ENCODE measurements around the gene AJUBA. TPM values are rescaled to one million over a fixed set of nuclear protein-coding genes. Genes with fewer than 3 reads are reported as not detected.
"Not testable (repeated sequence)": the region's sequence is repeated elsewhere in the genome, so short reads cannot be mapped to it uniquely, and the experiment has no call there.

The AJUBA gene
- polyA plus RNA-seq (ENCODE audit: insufficient read length): 97.2 TPM
- long read RNA-seq, donor 1, full-length matches to known transcripts: 28 of 28 reads
- long read RNA-seq, donor 1, partial matches to known transcripts: 0 of 28 reads
- long read RNA-seq, donor 1, other reads (novel, unspliced or antisense): 0 of 28 reads
- long read RNA-seq, donor 2, full-length matches to known transcripts: 14 of 14 reads
- long read RNA-seq, donor 2, partial matches to known transcripts: 0 of 14 reads
- long read RNA-seq, donor 2, other reads (novel, unspliced or antisense): 0 of 14 reads
- long read RNA-seq, donor 3, full-length matches to known transcripts: 18 of 18 reads
- long read RNA-seq, donor 3, partial matches to known transcripts: 0 of 18 reads
- long read RNA-seq, donor 3, other reads (novel, unspliced or antisense): 0 of 18 reads
- long read RNA-seq, donor 4, partial matches to known transcripts: 0 of 1 reads
- long read RNA-seq, donor 4, other reads (novel, unspliced or antisense): 0 of 1 reads
- long read RNA-seq, donor 5, full-length matches to known transcripts: 7 of 7 reads
- long read RNA-seq, donor 5, partial matches to known transcripts: 0 of 7 reads
- long read RNA-seq, donor 5, other reads (novel, unspliced or antisense): 0 of 7 reads
- long read RNA-seq, donor 6, full-length matches to known transcripts: 25 of 25 reads
- long read RNA-seq, donor 6, partial matches to known transcripts: 0 of 25 reads
- long read RNA-seq, donor 6, other reads (novel, unspliced or antisense): 0 of 25 reads
- long read RNA-seq, donor 7, full-length matches to known transcripts: 25 of 25 reads
- long read RNA-seq, donor 7, partial matches to known transcripts: 0 of 25 reads
- long read RNA-seq, donor 7, other reads (novel, unspliced or antisense): 0 of 25 reads
- long read RNA-seq, donor 8, full-length matches to known transcripts: 9 of 9 reads
- long read RNA-seq, donor 8, partial matches to known transcripts: 0 of 9 reads
- long read RNA-seq, donor 8, other reads (novel, unspliced or antisense): 0 of 9 reads

GRCh38 chr14:22982477-22983245 is at the start of gene AJUBA:
AJUBA (minus strand) TSS chr14:22982551; CDS start chr14:22982266, 285 bp downstream.
- DNase-seq: peak; percentile 95

DNA sequence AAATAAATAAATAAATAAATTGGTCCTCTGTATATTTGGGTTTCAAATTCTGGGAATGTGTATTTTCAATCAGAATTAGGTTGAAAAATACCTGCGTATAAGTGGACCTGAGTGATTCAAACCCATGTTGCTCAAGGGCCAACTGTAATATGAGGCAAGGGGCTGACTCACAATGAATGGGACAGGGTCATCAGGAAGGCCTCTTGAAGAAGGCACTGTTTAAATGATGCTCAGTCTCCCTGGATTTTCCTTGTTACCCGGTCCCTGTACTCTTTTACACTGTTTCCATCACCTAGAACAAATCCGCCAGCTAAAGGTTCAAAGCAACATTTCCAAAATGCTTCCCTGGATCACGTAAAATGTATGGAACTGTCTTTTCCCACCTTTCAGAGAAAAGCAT is 48.6 kb upstream of the AJUBA start:
- no peak for DNase-seq

- no peak for DNase-seq
These were observed 46.4 kb upstream of the AJUBA start for GRCh38 chr14:23028799-23029198.

GRCh38 chr14:23025151-23025814 is 42.9 kb upstream of the AJUBA start:
- peak; percentile 78 for DNase-seq

DNA sequence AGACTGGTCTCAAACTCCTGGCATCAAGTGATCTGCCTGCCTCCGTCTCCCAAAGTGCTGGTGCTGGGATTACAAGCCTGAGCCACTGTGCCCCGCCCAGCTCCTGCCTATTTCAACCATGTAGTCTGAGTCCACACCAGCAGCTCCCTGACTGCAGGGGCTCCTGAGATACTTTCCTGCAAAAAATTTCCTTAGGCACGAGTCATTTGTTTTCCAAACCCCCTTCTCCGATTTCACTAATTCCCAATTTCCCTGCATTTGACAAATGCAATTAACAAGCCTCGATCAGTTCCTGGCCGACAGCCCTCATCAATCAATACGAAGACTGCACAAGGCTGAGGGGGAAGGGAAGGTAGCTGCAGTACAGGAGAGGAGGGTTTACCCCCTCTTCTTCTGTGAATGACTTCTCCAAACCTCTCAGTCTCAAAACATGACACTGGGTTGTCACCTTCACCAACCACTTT is 42.3 kb upstream of the AJUBA start:
- no peak for DNase-seq

DNA sequence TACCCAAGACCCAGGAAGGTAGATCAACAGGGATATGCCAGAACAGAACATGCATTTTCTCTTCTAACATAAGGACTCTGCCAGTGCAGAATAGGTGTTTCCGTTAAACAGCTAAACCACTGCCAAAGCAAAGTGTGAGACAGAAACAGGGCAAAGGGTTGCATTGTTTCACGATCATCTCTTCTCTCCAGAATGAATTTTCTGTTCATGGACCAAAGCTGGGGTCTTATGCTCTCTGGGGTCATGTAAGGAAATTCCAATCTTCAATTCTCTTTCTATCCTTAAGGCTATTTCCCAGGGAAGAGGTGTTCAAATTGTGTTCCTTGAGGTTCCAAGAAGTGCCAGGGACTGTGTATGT is 41.4 kb upstream of the AJUBA start:
- DNase-seq: no peak

DNA sequence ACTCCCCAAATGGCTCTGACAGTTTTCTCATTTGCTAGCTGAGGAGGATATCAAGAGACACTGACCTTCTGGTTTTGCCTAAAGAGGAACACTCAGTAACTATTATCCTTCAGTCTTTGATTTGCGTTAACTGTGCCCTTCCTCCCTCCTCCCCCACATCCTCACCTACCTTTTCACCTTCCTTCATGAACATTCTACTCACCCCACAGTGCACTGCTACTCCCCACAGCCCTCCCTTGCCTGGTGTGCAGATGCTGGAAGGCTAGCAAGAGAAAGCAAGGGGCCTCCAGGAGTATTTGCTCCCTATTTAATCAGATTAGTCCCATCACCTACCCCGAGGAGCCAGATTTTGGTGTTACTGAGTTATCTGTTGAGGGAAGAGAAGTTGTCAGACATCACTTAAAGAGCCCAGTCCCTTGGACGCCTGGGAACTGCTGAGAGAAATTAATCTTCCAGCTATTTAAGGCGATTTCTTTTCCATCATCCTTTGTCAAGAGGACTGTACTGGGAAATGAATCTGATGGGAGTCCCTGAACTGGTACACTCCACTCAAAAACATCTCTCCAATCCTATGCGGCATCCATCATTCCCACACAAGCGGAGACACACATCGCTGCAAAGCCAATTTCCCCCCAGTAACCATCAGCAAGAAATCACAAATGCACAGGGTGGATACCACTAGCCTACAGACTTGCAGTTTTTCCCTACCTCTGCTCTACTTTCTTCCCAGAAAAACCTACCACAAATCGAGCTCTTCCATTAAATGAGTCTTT is 40.9 kb upstream of the AJUBA start:
- no peak for DNase-seq

- DNase-seq: no peak
These were observed 39.6 kb upstream of the AJUBA start for GRCh38 chr14:23021889-23022442.

GRCh38 chr14:23021434-23021833 is 39.1 kb upstream of the AJUBA start:
- no peak for DNase-seq

- DNase-seq: no peak
These were observed 38.1 kb upstream of the AJUBA start for GRCh38 chr14:23020143-23021128.

GRCh38 chr14:23018107-23018506 is 35.8 kb upstream of the AJUBA start:
- DNase-seq: no peak

- DNase-seq: no peak
These were observed 34.7 kb upstream of the AJUBA start for GRCh38 chr14:23017091-23017490.

GRCh38 chr14:23015618-23016017 is 33.3 kb upstream of the AJUBA start:
- no peak for DNase-seq

DNA sequence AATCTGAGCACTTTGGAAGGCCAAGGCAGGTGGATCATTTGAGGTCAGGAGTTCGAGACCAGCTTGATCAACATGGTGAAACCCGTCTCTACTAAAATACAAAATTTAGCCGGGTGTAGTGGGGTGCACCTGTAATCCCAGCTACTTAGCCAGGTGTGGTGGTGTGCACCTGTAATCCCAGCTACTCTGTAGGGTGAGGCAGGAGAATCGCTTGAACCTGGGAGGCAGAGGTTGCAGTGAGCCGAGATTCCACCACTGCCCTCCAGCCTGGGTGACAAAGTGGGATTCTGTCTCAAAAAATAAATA is 31.4 kb upstream of the AJUBA start:
- DNase-seq: not testable (repeated sequence)

GRCh38 chr14:23013054-23013748 is 30.9 kb upstream of the AJUBA start:
- no peak for DNase-seq

DNA sequence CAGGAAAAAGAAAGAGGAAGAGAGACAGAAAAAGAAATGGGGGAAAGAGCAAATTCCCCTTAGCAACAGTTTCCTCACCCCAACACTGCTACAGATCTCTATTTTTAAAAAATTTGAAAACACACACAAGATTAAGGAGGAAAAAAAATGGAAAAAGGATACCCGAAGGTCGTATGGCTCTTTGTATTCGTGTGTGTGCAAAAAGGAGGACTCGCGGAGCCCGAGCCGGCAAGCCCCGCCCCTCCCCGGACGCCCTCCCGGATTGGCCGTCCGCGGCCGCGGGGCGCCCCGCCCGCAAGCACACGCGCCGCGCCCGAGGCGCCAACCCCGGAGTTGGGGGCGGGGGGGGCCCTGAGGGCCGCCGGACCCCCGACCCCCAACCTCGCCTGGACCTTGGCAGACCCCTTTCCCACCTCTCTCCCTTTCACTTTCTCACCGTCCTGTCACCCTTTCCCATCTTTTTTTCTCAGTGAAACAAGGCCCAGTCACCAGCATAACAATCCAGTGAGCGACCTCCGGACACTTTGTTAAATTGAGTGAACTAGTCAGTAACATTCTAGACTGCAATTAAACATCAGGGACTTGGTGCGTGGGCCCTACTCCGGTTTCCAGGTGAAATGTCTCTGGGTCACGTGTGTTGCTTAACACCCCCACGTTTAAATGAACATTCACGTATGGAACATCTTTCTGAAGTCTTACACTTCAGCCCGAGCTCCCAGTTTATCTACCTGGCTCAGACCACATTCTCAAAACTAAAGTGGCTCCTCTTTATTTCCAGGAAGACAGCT is 27.8 kb upstream of the AJUBA start, which contains the start of gene C14orf93:
C14orf93 (minus strand) TSS at position 205 of the 788 bp plus-strand sequence. CDS start 11,120 bp downstream, outside the sequence.
- peak; percentile 73 for DNase-seq

GRCh38 chr14:23009483-23009938 is 27.2 kb upstream of the AJUBA start:
- no peak for DNase-seq

All from left kidney (tissue), 8 donors.